NCI-H1092 treated with DMSO at 0.1 percent for 48 hours (cell line): ENCODE results near the gene CD164L2.
A peak's percentile ranks its signal among the peaks of the same experiment; 100 is the strongest.

Experiments used
- DNase-seq: peaks from one replicate; lab custom pipeline; 2025; lab: John Stamatoyannopoulos, UW

Gene CD164L2

GRCh38 chr1:27405074-27405473 is 21.9 kb upstream of the CD164L2 start:
- DNase-seq, result no peak

DNA sequence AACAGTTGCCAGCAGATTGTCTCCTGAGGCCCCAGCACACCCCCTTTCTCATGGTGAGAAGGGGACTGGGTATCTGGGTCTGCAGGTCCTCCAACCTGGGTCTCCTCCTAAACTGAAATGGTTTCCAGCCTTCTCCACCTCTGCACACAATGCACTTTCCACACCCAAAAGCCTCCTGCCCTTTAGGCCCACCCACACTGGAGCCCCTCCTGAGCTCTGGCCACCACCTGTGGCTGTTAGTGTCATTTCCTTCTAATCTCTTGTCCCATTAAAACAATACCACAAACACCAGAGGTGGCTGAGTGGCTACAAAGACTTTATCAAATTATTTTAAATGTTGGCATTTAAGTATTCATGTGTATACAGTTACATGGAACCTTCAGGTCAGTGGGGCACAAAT is 20.8 kb upstream of the CD164L2 start:
- no peak for DNase-seq

- DNase-seq, result no peak
Measured at GRCh38 chr1:27403065-27403726, 20.1 kb upstream of the CD164L2 start.

DNA sequence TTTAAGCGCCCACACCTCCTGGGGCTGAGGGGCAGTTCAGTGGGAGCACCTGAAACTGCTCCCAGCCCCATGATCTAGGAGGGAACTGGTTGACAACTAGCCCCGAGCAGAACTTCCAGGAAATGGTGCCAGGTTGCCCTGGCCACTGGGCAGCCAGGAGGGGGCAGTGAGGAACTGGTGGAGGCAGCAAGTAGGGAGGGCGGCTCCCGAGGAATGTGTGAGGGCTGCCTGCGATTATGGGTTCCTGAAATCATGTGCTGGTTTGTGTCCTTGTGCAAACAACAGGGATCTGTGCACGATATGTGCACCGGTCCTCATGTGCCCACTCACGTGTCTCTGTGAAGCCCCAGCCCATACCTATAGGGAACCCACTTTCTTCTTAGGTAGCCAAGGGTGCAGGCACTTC is 19.2 kb upstream of the CD164L2 start:
- no peak for DNase-seq

DNA sequence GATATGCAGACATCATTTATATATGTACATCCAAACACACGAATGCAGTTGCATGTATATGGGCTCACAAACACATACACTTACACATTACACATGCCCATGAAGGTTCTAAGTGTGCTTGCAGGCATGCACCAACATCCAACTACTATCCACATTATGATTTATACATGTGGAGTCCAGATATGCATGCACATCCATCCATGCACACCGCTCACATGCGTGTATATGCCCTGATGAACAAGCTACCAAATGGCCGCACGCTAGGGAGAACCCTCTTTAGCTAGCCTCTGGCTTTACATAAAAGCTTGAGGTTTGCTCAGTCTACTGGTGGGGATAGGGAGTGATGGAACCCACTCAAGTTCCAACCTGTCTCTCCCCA is 17.8 kb upstream of the CD164L2 start:
- DNase-seq, result no peak

DNA sequence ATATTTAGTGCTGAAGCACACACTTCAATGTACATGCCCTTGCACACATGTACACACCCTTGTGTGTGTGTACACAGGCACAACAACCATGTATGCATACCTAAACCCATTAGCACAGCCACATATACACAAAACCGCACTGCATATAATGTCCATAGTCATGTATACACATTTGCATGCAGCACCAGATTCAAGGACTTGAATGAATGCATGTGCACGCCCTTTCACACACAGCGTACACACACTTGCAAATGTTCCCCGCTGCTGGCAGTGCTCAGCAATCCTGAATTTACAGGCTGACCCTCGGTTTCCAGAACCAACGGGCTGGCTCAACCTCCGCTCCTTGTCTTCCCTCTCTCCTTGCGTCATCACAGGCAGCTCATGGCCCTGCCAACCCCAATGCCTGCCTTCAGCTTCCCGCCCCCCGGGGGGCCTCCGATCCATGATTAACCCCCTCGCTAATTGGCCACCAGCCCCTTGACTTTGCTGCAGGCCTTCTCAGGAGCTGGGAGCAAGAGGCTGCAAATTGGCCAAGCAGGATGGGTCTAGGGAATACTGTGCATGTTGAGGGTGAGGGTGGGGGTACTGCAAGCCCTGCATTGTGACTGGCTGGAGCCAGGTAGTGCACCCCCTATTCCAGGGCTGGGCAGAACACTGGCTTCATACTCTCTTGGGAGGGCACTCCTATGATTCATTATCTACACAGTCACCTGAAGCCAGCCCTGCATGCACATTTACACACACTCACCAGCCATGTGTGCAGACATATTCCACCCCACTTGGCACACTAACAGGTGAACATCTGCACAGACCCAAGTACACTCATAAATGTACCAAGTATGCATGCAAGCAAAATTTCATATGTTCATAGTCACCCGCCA is 17.2 kb upstream of the CD164L2 start:
- DNase-seq, result no peak

GRCh38 chr1:27399251-27400025 is 16.3 kb upstream of the CD164L2 start:
- no peak for DNase-seq

DNA sequence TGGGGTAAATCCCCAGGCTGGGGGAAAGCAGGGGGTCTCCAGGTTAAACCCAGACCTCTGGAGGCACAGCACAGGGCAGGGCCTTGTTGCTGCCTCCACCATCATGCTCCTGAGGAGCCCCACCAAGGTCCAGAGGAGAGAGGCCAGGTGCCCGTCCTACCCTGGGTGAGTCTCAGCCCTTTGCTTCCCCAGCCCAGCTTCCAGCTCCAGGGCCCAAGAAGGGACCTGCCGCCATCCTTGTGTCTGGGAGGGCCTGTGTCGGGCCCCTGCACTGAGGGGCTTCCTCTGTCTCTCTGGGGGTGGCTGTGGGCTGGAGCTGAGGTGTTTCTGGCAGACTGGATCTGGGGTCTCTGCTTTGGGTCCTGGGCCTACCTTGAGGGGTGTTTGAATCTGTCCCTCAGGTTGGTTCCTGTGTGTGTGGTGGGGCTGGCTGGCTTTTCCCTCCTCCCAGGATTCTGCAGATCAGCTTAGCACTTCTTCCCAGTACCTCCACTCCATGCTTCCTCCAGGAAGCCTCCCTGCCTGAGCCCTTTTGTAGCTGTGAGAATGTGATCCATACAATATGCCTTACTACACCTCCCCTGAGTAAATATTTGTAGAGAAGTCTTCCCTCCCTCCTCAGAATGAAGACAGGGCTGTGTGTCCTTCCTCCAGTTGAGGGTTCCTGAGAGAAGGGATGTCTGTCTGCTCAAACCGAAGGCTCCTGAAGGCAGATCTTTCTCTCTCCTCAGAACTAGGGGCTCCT is 15.4 kb upstream of the CD164L2 start:
- no peak for DNase-seq

GRCh38 chr1:27397749-27398148 is 14.6 kb upstream of the CD164L2 start:
- no peak for DNase-seq

DNA sequence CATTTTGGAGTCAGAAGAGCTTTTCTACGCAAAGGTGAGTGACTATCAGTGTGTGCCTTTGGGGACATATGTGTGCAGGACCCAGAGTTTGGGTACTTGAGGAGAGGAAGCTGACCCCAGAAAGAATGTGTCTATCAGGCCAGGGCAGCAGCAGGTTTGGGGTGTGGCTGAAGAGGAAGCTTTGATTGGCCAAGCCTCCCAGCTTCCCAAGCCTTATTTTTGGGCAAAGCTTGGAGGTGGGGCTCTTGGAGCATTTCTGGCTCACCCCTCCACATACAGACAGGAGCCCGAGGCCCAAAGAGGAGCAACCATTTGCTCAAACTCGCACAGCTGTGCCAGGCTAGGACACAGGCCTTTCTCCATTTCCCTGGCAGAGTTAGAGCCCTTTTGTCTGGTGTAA is 14.0 kb upstream of the CD164L2 start:
- DNase-seq, result no peak

- DNase-seq, result peak; percentile 61
Measured at GRCh38 chr1:27395441-27396195, 12.5 kb upstream of the CD164L2 start.

DNA sequence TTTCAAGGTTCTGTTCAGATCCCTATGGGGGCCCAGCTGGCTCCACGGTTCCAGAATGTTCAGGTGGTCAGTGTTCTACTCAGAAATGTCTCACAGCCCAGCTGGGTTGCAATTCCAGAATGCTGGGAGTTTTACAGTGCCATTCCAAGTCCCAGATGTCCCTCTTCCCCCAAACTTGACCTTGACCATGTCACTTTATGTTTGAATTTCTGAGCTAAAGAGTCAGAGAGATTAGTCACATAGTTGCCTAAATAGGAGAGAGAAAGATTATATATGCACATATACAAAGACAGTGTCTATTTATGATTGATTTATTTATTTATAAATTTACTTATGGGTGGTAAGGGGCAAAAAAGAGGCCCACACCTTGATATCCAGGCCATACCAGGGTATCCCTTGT is 11.8 kb upstream of the CD164L2 start:
- DNase-seq, result no peak

DNA sequence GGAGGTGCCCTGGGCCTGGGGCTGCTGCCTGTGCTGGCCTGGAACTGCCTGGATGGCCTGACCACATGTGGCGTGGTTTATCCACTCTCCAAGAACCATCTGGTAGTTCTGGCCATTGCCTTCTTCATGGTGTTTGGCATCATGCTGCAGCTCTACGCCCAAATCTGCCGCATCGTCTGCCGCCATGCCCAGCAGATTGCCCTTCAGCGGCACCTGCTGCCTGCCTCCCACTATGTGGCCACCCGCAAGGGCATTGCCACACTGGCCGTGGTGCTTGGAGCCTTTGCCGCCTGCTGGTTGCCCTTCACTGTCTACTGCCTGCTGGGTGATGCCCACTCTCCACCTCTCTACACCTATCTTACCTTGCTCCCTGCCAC is 11.1 kb upstream of the CD164L2 start:
- DNase-seq, result no peak

DNA sequence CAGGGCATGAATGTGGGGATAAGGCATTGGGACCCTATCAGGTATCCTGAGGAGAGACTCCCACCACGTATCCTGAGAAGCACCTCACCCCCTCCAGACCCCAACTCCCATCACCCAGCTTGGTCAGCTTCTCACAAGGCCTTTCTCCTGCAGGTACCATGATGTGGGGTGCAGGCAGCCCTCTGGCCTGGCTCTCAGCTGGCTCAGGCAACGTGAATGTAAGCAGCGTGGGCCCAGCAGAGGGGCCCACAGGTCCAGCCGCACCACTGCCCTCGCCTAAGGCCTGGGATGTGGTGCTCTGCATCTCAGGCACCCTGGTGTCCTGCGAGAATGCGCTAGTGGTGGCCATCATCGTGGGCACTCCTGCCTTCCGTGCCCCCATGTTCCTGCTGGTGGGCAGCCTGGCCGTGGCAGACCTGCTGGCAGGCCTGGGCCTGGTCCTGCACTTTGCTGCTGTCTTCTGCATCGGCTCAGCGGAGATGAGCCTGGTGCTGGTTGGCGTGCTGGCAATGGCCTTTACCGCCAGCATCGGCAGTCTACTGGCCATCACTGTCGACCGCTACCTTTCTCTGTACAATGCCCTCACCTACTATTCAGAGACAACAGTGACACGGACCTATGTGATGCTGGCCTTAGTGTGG is 10.6 kb upstream of the CD164L2 start:
- no peak for DNase-seq

DNA sequence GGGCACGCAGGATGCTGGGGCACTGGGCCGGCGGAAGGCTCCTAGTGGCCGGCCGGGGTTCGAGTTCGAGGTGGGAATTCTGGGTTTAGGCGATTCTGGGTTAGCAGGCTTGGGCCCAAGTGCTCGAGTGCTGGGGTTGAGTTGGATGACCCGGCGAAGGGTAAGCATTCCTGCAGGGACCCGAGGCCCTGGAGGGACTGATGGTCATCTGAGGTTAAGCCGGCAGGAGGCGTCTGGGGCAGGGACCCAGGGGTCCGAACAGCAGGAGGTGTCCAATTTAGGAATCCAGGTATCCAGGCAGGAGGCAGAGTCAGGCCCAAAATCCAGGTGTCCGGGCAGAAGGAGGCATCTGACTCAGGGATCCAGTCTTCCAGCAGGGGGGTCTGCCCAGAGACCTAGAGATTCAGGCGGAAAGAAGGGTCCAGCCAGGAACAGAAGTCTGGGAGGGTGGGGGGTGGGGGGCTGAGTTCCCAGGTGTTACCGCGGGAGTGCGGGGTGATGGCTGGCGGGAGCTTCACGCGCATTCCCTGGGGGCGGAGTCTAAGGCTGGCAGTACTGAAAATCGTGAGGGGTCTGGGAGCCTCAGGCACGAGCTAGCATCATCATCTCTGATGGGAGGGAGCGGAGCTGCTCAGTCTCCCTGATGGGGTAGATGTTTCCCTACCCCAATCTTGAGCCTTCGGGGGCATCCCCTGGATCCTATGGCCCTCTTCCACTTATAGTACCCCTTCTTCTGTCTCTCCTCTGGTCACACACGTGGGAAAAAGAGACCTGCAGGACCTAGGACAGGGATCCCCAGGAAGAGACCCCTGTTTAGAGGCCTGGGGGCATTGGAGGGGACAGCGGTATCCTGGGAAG is 9.9 kb upstream of the CD164L2 start:
- DNase-seq, result no peak

DNA sequence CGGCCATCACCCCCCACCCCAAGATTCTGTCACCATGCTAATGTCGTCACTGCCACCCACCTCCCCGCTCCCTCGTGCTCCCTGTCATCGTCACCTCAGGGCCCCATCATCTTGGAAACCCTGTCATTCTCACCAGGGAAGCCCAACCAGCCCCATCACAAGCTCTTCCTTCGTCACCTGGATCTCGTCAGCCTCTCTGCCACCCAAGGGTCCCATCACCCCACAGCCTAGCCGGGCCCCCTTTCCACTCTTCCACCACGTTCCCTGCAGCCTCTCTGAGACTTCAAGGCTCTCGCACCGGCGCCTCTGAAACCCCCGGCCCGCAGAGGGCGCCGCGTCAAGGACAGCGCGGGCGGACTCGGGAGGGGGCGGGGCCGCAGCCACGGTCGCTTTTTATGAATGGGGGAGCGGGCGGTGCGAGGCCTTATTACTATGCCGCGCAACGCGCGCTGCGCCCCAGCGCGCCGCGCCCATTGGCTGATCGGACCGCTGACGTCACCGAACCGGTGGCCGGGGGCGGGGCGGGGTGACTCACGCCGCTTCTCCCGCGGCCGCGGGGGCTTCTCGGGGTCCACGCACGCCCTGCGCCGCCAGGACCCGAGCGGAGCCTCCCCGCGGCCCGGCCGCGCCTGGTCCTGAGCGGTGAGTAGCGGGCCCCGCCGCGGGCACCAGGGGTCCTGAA is 9.1 kb upstream of the CD164L2 start, which contains the start of gene GPR3:
Gene GPR3 (plus strand): TSS at position 527 of the 682 bp plus-strand sequence. CDS start 1,177 bp downstream, outside the sequence.
- peak; percentile 94 for DNase-seq

GRCh38 chr1:27391511-27392095 is 8.5 kb upstream of the CD164L2 start:
- peak; percentile 64 for DNase-seq

GRCh38 chr1:27388337-27389005 is 5.3 kb upstream of the CD164L2 start:
- DNase-seq, result peak; percentile 62
